ENCODE data around the gene WDR70. TPM values are rescaled to one million over a fixed set of nuclear protein-coding genes. Genes with fewer than 3 reads are reported as not detected.

The WDR70 gene
- total RNA-seq, 1 experiment from 2014 or later: 25.0 TPM

- DNase-seq: peak; percentile 74
- Histone ChIP-seq H3K79me2 (ENCODE audit: low read length) (no peaks in the 10 kb centered on the region), H4K20me1 (ENCODE audit: low read length) (no peaks in the 10 kb centered on the region), H3K9me2 (replicated peaks; ENCODE audit: low read length) (no peaks in the 10 kb centered on the region), H2AFZ (ENCODE audit: low read length) (no peak overlapping the region), H3K9ac (ENCODE audit: low read length) (no peak overlapping the region), H3F3A (ENCODE audit: low read length, unreplicated experiment) (no peaks in the 10 kb centered on the region), H3K36me3 (ENCODE audit: low read depth, low read length) (no peaks in the 10 kb centered on the region), H3K4me2 (ENCODE audit: low read length) (no peak overlapping the region), H3K27ac (ENCODE audit: low read length) (no peak overlapping the region), H3K27me3 (ENCODE audit: low read length) (no peaks in the 10 kb centered on the region), H3K4me3 (ENCODE audit: low read length) (no peak overlapping the region), H3K9me3 (ENCODE audit: low read length) (no peaks in the 10 kb centered on the region), H3K4me1 (ENCODE audit: insufficient read depth, low read length) (peaks cover 29% of the 10 kb centered on the region)
- POLR2A ChIA-PET (ENCODE audit: unreplicated experiment): no interaction called here
- no peak for ATAC-seq
- no TSS peak for BruUV-seq (replicated peaks)
- CTCF ChIA-PET: no interaction called here
- intact Hi-C loops (cut with micrococcal nuclease): no loop called here
- TF ChIP-seq EZH2 (IDR thresholded peaks at IDR 0.05; ENCODE audit: low read length, unreplicated experiment) (no peak), CTCF (conservative IDR thresholded peaks at IDR 0.05; ENCODE audit: low read depth, low read length) (peak; percentile 93), EZH2phosphoT487 (IDR thresholded peaks at IDR 0.05; ENCODE audit: borderline replicate concordance, low read length) (no peak)
Observed at GRCh38 chr5:37774912-37775483, 395.9 kb downstream of the WDR70 start.

GRCh38 chr5:37776826-37777225 is 397.7 kb downstream of the WDR70 start:
- Histone ChIP-seq H3K36me3 (ENCODE audit: low read depth, low read length) (no peaks in the 10 kb centered on the region), H3K4me3 (ENCODE audit: low read length) (no peak overlapping the region), H3K9ac (ENCODE audit: low read length) (no peak overlapping the region), H3K4me2 (ENCODE audit: low read length) (no peak overlapping the region), H3K4me1 (ENCODE audit: insufficient read depth, low read length) (peaks cover 11% of the 10 kb centered on the region), H3K79me2 (ENCODE audit: low read length) (no peaks in the 10 kb centered on the region), H3K27ac (ENCODE audit: low read length) (no peak overlapping the region), H3F3A (ENCODE audit: low read length, unreplicated experiment) (no peaks in the 10 kb centered on the region), H2AFZ (ENCODE audit: low read length) (no peak overlapping the region), H3K27me3 (ENCODE audit: low read length) (no peaks in the 10 kb centered on the region), H3K9me2 (replicated peaks; ENCODE audit: low read length) (no peaks in the 10 kb centered on the region), H4K20me1 (ENCODE audit: low read length) (no peaks in the 10 kb centered on the region), H3K9me3 (ENCODE audit: low read length) (no peaks in the 10 kb centered on the region)
- no peak for ATAC-seq
- intact Hi-C loops (cut with micrococcal nuclease): no loop called here
- no peak for DNase-seq
- no peak for TF ChIP-seq CTCF (conservative IDR thresholded peaks at IDR 0.05; ENCODE audit: low read depth, low read length)
- no peak for TF ChIP-seq EZH2 (IDR thresholded peaks at IDR 0.05; ENCODE audit: low read length, unreplicated experiment)
- no peak for TF ChIP-seq EZH2phosphoT487 (IDR thresholded peaks at IDR 0.05; ENCODE audit: borderline replicate concordance, low read length)
- CTCF ChIA-PET: no interaction called here
- POLR2A ChIA-PET (ENCODE audit: unreplicated experiment): interaction anchor here (0.6 kb wide), 1 partner anchor 1480 kb away, joined by 3 read pairs; no protein-coding TSS in a partner anchor
- no TSS peak for BruUV-seq (replicated peaks)

GRCh38 chr5:37777432-37778130 is 398.5 kb downstream of the WDR70 start:
- POLR2A ChIA-PET (ENCODE audit: unreplicated experiment): no interaction called here
- H3K9ac ChIP-seq (ENCODE audit: low read length): no peak overlapping the region

More at GRCh38 chr5:37777432-37778130, 398.5 kb downstream of the WDR70 start:
- no peak overlapping the region for H2AFZ ChIP-seq (ENCODE audit: low read length)
- CTCF ChIA-PET: no interaction called here
- H3K79me2 ChIP-seq (ENCODE audit: low read length): no peaks in the 10 kb centered on the region
- peaks cover 3% of the 10 kb centered on the region for H3K4me1 ChIP-seq (ENCODE audit: insufficient read depth, low read length)
- no peaks in the 10 kb centered on the region for H3K9me3 ChIP-seq (ENCODE audit: low read length)
- H3K4me3 ChIP-seq (ENCODE audit: low read length): no peak overlapping the region
- no peaks in the 10 kb centered on the region for H3K27me3 ChIP-seq (ENCODE audit: low read length)
- no peak for ATAC-seq
- intact Hi-C loops (cut with micrococcal nuclease): no loop called here
- TF ChIP-seq EZH2phosphoT487 (IDR thresholded peaks at IDR 0.05; ENCODE audit: borderline replicate concordance, low read length) (no peak), CTCF (conservative IDR thresholded peaks at IDR 0.05; ENCODE audit: low read depth, low read length) (no peak), EZH2 (IDR thresholded peaks at IDR 0.05; ENCODE audit: low read length, unreplicated experiment) (no peak)
- BruUV-seq (replicated peaks): no TSS peak
- no peaks in the 10 kb centered on the region for H3K9me2 ChIP-seq (replicated peaks; ENCODE audit: low read length)
- H3F3A ChIP-seq (ENCODE audit: low read length, unreplicated experiment): no peaks in the 10 kb centered on the region
- DNase-seq: no peak
- H4K20me1 ChIP-seq (ENCODE audit: low read length): no peaks in the 10 kb centered on the region
- no peaks in the 10 kb centered on the region for H3K36me3 ChIP-seq (ENCODE audit: low read depth, low read length)
- no peak overlapping the region for H3K27ac ChIP-seq (ENCODE audit: low read length)
- H3K4me2 ChIP-seq (ENCODE audit: low read length): no peak overlapping the region
